Neuron (in vitro differentiated cells): ENCODE measurements around the gene MTG2.

Experiments used
- H2AFZ ChIP-seq: one replicate; pipeline ENCODE4 v1.6.1; 2013; ENCODE audit warnings: low read depth, mild to moderate bottlenecking, inconsistent platforms, low read length, moderate library complexity
- H3K27me3 ChIP-seq: one replicate; pipeline ENCODE4 v1.6.1; 2013; ENCODE audit warnings: low read length; ENCODE audit not compliant: insufficient read depth
- H3K36me3 ChIP-seq: one replicate; pipeline ENCODE4 v1.6.1; 2013; ENCODE audit warnings: low read length; ENCODE audit not compliant: insufficient read depth
- H3K4me1 ChIP-seq: one replicate; pipeline ENCODE4 v1.6.1; 2013; ENCODE audit warnings: low read length; ENCODE audit not compliant: insufficient read depth
- H3K4me3 ChIP-seq: 2 replicates; pipeline ENCODE4 v1.5.1; 2013; ENCODE audit warnings: mild to moderate bottlenecking, low read length, moderate library complexity
- H3K9me3 ChIP-seq: one replicate; pipeline ENCODE4 v1.6.1; 2013; ENCODE audit warnings: low read length

The MTG2 gene

DNA sequence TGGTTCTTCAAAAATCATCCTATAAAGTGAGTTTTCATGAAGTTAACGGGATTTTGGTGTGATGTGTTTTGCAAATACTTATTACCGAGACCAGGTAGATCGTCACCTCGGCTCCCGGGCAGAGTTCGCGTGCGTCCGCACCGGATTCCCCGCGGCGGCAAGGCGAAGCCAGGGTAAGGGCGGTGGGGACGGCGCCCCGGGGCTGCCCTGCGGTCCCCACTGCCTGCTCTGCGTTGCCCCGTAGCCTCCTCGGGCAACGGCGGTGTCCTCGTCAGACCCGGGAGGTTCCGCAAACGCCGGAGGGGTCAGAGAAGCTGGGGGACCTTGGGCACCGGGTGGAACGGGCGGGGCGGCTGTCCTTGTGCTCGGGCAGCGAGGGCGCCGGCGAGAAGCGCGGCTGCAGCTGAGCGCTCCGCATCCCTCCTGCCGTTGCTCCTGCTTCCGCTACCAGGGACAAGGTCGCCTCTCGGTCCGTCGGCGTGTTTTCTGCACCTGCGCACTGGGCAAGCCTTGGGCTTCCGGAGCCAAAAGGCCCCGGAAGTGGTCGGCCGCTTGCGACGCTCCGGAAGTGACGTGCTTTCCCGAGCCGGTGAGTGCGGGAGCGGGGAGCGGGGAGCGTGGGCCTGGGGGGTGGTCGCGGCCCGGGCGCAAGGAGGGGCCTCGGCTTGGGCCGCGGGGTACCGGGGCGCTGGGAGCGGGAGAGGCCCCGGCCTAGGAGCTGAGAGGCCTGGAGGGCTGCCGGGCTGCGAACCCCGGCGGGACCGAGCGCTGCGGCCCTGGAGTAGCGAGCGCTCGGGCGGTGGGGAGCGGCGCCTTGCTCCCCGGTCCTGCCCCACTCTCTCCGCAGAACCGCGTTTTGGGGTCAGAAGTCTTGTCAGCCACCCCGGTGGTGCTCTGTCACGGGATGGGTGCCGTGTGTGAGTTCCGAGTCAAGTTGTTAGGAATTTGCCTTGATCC is at the start of gene MTG2:
TSS of gene MTG2 (plus strand) at position 560 of the 957 bp plus-strand sequence. CDS start 10,393 bp downstream, outside the sequence.
- Histone ChIP-seq H2AFZ (peak within 1 kb of the TSS; percentile 57), H3K36me3 (peaks cover 11% of the 10 kb centered on the region), H3K4me3 (peak within 1 kb of the TSS; percentile 92), H3K27me3 (no peaks in the 10 kb centered on the region), H3K9me3 (no peaks in the 10 kb centered on the region), H3K4me1 (peaks cover 15% of the 10 kb centered on the region)

DNA sequence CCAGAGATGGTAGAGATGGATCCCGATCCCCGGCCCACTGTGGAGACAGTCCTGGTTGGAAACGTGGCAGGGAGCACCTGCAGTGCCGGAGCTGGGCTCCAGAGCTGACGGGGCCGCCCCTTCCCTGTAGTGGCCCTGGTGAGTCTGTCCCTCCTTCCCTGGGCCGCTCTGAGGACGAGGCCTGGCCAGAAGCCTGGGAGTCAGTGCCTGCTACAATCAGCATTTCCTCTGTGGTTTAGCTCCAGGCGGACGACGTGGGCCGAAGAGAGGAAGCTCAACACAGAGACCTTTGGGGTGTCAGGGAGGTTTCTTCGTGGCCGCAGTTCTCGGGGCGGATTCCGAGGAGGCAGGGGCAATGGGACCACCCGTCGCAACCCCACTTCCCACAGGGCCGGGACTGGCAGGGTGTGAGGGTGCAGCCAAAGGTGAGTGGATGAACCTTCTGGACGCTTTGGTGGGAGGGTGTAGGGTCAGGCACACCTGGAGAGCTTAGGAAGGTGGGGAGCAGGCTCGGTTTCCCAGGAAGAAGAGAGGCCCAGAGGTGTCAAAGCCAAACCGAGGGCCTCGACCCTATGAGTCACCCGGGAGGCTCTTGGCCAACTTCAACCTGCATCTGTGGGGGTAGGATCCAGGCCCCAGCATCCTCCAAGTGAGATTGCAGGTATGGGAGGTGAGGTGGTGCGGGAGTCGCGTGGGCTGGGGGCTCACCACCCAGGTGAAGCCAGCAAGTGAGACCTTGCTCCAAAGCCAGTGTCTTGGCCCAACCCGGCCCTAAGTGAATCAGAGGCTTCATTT is 49.6 kb upstream of the MTG2 start:
- no peaks in the 10 kb centered on the region for H3K27me3 ChIP-seq
- no peaks in the 10 kb centered on the region for H3K9me3 ChIP-seq
- no peak overlapping the region for H2AFZ ChIP-seq
- no peaks in the 10 kb centered on the region for H3K4me1 ChIP-seq
- peaks cover 97% of the 10 kb centered on the region for H3K36me3 ChIP-seq
- H3K4me3 ChIP-seq: no peak overlapping the region

- no peak overlapping the region for H3K4me3 ChIP-seq
- H3K4me1 ChIP-seq: no peaks in the 10 kb centered on the region
- no peaks in the 10 kb centered on the region for H3K27me3 ChIP-seq
- no peaks in the 10 kb centered on the region for H3K9me3 ChIP-seq
- H2AFZ ChIP-seq: no peak overlapping the region
- H3K36me3 ChIP-seq: peaks cover 95% of the 10 kb centered on the region
Observed at GRCh38 chr20:62133864-62134263, 49.0 kb upstream of the MTG2 start.

GRCh38 chr20:62134735-62135231 is 48.0 kb upstream of the MTG2 start:
- Histone ChIP-seq H3K4me3 (no peak overlapping the region), H3K36me3 (peaks cover 95% of the 10 kb centered on the region), H3K4me1 (no peaks in the 10 kb centered on the region), H2AFZ (no peak overlapping the region), H3K9me3 (no peaks in the 10 kb centered on the region), H3K27me3 (no peaks in the 10 kb centered on the region)

DNA sequence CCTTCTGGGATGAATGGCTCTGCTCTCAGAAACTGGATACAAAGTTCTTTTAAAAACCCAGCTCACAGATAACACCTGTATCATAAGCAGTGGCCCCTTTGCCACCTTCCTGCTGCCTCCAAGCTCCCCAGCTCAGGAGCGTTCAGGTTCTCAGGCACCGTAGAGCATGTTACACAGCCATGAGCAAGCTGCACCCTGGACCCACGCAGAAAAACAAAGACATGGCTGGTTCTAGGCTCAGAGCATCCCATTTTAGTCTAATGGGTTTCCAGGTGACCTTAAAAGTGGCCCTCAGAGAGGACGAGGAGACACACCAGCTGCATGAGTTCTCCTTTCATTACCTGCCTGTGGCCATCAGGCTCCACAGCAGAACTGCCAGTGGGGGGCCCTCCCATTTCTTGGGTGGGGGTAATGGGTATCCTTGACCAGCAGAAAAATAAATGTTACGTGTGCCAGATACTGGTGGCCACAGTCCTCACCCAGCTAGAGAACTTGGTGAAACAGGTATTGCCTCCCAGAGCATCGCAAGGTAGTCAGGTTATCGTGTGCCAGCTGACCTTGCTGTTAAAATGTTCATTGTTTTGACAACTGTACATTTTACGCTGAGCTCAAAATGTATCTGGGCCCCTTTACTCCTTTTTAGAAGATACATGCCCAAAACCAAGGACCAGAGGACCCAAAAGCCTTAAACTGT is 47.1 kb upstream of the MTG2 start:
- Histone ChIP-seq H3K36me3 (peaks cover 94% of the 10 kb centered on the region), H3K4me1 (no peaks in the 10 kb centered on the region), H3K9me3 (no peaks in the 10 kb centered on the region), H3K27me3 (no peaks in the 10 kb centered on the region), H2AFZ (no peak overlapping the region), H3K4me3 (no peak overlapping the region)

DNA sequence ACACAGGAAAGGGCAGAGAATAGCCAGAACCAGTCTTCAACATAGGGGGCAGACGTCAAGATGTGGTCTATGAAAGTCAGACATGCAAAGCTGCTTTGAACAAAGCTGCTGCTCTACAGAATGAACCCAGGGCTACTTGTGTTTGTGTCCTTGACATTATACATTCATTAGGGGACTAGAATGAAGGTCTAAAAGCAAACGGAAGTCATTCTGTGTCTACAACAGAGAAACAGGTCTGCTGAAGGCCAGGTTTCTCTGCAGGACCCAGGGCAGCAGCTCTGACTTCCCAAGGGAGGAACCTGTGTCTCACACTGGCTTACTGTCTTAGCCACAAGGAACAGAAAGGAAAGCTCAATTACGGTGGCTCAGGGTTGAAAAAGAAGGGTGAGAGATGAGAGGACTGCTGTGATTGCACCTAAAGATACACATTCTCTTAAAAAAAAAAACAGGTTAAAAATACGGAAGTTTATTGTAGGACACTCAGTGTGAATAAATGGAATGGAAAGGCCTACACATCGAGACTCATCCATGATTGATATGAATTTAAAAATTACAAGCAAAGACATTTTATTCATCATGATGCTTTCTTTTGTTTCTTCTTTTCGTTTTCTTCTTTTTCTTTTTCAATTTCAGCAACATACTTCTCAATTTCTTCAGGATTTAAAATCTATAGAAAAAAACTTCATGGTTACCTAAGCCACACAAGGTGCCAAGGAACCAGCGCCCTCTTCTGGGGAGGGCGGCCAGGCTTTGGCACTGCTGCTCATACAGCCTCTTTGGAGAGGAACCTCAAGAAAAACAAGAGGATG is 46.3 kb upstream of the MTG2 start:
- H3K9me3 ChIP-seq: no peaks in the 10 kb centered on the region
- peaks cover 93% of the 10 kb centered on the region for H3K36me3 ChIP-seq
- H3K4me1 ChIP-seq: peaks cover 6% of the 10 kb centered on the region
- no peak overlapping the region for H2AFZ ChIP-seq
- H3K4me3 ChIP-seq: no peak overlapping the region
- no peaks in the 10 kb centered on the region for H3K27me3 ChIP-seq

- H3K4me1 ChIP-seq: peaks cover 12% of the 10 kb centered on the region
- no peak overlapping the region for H3K4me3 ChIP-seq
- H3K27me3 ChIP-seq: no peaks in the 10 kb centered on the region
- no peak overlapping the region for H2AFZ ChIP-seq
- H3K9me3 ChIP-seq: no peaks in the 10 kb centered on the region
- peaks cover 87% of the 10 kb centered on the region for H3K36me3 ChIP-seq
Observed at GRCh38 chr20:62137092-62137384, 45.8 kb upstream of the MTG2 start.

GRCh38 chr20:62137478-62138203 is 45.2 kb upstream of the MTG2 start:
- Histone ChIP-seq H3K4me3 (no peak overlapping the region), H2AFZ (no peak overlapping the region), H3K36me3 (peaks cover 81% of the 10 kb centered on the region)

DNA sequence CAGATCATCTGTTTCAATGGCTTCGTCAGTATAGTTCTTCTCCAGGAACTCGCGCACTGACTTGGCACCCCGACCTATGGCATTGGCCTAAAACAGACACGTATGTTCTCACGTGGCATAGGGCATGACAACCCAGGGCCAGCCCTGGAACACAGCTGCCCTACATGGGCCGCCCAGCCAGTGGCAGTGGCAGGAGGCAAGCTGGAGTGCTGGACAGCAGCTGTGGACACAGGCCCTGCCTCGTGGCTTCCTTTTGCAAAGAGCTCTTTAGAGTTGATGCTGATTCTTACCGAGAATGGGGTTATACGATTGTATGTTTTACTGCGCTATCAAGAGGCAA is 44.7 kb upstream of the MTG2 start:
- no peaks in the 10 kb centered on the region for H3K27me3 ChIP-seq
- no peaks in the 10 kb centered on the region for H3K9me3 ChIP-seq
- no peak overlapping the region for H3K4me3 ChIP-seq
- no peak overlapping the region for H2AFZ ChIP-seq
- H3K36me3 ChIP-seq: peaks cover 76% of the 10 kb centered on the region
- H3K4me1 ChIP-seq: peaks cover 12% of the 10 kb centered on the region

More at GRCh38 chr20:62137478-62138203, 45.2 kb upstream of the MTG2 start:
- Histone ChIP-seq H3K9me3 (no peaks in the 10 kb centered on the region), H3K27me3 (no peaks in the 10 kb centered on the region), H3K4me1 (peaks cover 12% of the 10 kb centered on the region)

DNA sequence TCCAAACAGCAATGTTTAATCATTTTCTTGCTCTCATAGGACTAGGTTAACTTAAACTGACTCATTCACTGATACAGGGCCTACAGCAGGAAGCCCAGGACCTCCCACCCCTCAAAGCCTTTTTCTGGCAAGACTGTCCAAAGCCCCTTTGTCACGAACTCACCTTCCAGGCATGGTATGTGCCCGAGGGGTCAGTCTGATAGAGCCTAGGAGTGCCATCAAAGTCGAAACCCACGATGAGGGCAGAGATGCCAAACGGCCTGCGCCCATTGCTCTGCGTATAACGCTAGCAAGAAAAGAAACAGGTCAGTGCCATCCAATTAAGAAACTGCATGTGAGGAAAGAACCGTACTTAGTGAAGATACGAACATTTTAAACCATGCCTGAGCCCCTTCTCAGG is 43.9 kb upstream of the MTG2 start:
- no peaks in the 10 kb centered on the region for H3K27me3 ChIP-seq
- H2AFZ ChIP-seq: no peak overlapping the region
- H3K4me3 ChIP-seq: no peak overlapping the region
- H3K36me3 ChIP-seq: peaks cover 69% of the 10 kb centered on the region
- peaks cover 12% of the 10 kb centered on the region for H3K4me1 ChIP-seq
- no peaks in the 10 kb centered on the region for H3K9me3 ChIP-seq

GRCh38 chr20:62139636-62140035 is 43.2 kb upstream of the MTG2 start:
- Histone ChIP-seq H3K9me3 (no peaks in the 10 kb centered on the region), H3K27me3 (no peaks in the 10 kb centered on the region), H3K4me1 (peaks cover 15% of the 10 kb centered on the region), H3K36me3 (peaks cover 62% of the 10 kb centered on the region), H2AFZ (no peak overlapping the region), H3K4me3 (no peak overlapping the region)

DNA sequence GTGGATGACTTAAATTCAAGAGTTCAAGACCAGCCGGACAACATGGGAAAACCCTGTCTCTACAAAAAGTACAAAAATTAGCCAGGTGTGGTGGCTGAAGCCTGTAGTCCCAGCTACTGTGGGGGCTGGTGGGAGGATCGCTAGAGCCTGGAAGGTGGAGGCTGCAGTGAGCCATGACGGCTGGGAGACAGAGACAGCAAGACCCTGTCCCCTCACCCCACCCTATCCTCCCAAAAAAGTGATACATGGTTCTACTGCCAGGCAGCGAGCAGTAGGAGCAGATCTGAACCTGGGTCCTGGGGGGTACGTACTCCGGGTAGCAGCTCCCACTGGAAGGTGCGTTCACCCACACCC is 41.8 kb upstream of the MTG2 start:
- Histone ChIP-seq H3K27me3 (no peaks in the 10 kb centered on the region), H2AFZ (no peak overlapping the region), H3K4me1 (peaks cover 25% of the 10 kb centered on the region), H3K36me3 (peaks cover 60% of the 10 kb centered on the region), H3K9me3 (peaks cover 2% of the 10 kb centered on the region), H3K4me3 (peak overlapping the region; percentile 88)
